Testis (tissue), 3 donors: Measurements from ENCODE around the gene TEX48. TPM values are rescaled to one million over a fixed set of nuclear protein-coding genes. Genes with fewer than 3 reads are reported as not detected.
A peak's percentile ranks its signal among the peaks of the same experiment; 100 is the strongest.

Experiments used
- DNase-seq: peaks from one replicate; pipeline ENCODE4 v3.0.0-alpha.2; 2019
- H3K27ac ChIP-seq, 2 donors: fragments of 200-600 bp; sonication (generic); one replicate each; pipeline ENCODE4 v1.5.1; 2019
- H3K27me3 ChIP-seq: fragments of 200-600 bp; sonication (generic); one replicate; pipeline ENCODE4 v1.5.1; 2019
- H3K36me3 ChIP-seq: fragments of 200-600 bp; sonication (generic); one replicate; pipeline ENCODE4 v1.5.1; 2017; ENCODE audit warnings: low read depth; ENCODE audit errors: missing control alignments
- H3K4me1 ChIP-seq: fragments of 200-600 bp; sonication (generic); one replicate; pipeline ENCODE4 v1.5.1; 2019
- H3K4me3 ChIP-seq, 2 donors: fragments of 200-600 bp; sonication (generic); one replicate each; pipeline ENCODE4 v1.5.1; 2017 to 2019
- H3K9me3 ChIP-seq: fragments of 200-600 bp; sonication (generic); one replicate; pipeline ENCODE4 v1.5.1; 2017
- POLR2A ChIP-seq: fragments of 450-650 bp; IDR thresholded peaks from one replicate; pipeline ENCODE4 v1.6.1; 2017; ENCODE audit warnings: antibody characterized with exemption, mild to moderate bottlenecking, moderate library complexity
- WGBS, 2 donors: methylation state at CpG; one replicate each; pipeline ENCODE4 v1.1.5; 2018; 5-methylcytosine and 5-hydroxymethylcytosine counted together
- intact Hi-C: fragments of 100-400 bp; cut with DNase I; formaldehyde crosslinking; loops from one replicate; pipeline ENCODE4 v1.15.1; 2023; ENCODE audit warnings: low total_unique reads
- polyA plus RNA-seq: library from polyadenylated mRNA; stranded (reverse); fragments of 350-450 nt; fragmentation: Illumina TruSeq; extraction: RNeasy Lipid Tissue Mini Kit (QIAGEN cat#74804); gene quantifications from one replicate; pipeline ENCODE4 v1.2.3, GENCODE V29; 2014; ENCODE audit warnings: low read depth, low replicate concordance; ENCODE audit not compliant: insufficient read depth
- total RNA-seq, 2 donors: library from RNA; depleted of rRNA; stranded (reverse); fragments of >200 nt; gene quantifications; one replicate each; pipeline ENCODE4 v1.2.3, GENCODE V29; 2016
- TF ChIP-seq, protein P1 (sequence below), 3 experiments: fragments of 450-650 bp in 2 of 3; fragments of 200-600 bp in 1 of 3; sonication (generic) in 1 of 3; IDR thresholded peaks; one replicate each; pipeline ENCODE4 v1.5.1; 2016 to 2019; ENCODE audit warnings: antibody characterized with exemption in 3 of 3, mild to moderate bottlenecking in 2 of 3, moderate library complexity in 1 of 3

The TEX48 gene
- total and polyA plus RNA-seq, 3 donors from 2014 or later, result 11.5 to 44.0 (median 34.6) TPM

DNA sequence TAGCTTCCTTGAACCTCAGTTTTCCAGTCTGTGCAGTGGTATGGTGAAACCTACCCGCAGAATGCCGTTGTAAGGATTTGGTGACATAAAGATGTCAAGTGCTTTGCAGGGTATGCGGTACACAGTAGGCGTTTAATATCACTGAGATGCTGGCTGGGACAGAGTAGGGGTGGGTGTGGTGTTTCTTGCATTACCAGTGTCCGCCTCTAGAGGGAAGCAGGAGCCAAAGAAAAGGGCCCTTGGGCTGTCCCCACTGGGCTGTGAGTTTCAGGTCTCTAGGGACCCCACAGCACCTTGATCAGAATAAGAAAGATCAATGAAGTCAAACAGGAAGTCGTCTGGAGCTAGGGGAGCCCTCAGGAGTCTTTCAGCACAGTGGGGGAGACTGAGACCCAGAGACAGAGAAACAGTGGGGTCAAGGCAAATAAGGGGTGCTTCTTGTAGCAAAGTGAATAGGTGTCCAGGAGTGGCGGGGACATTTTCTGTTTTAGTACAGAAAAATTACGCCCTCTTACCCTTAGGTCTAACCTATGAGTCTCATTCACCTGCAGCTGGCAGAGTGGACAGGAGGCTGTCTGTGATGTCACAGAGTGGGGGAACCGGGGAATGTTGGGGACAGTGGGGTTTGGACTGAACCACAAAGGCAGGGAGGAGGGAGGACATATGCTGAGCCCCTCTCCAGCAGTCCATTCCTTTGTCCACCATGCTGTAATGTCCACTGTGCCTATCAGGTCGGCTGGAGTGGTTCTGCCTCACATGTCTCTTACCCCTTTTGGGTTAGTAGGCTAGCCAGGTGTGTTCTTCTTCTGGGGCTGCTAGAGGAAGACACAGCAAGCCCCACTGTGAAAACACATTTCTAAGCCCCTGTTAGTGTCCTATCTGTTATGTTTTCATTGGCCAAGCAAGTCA lies 19.7 kb downstream of the TEX48 start:
- intact Hi-C loops, result no loop called here
- Histone ChIP-seq H3K27me3 (no peaks in the 10 kb centered on the region), H3K27ac (no peak overlapping the region), H3K4me1 (no peaks in the 10 kb centered on the region), H3K4me3 (no peak overlapping the region), H3K36me3 (no peaks in the 10 kb centered on the region), H3K9me3 (no peaks in the 10 kb centered on the region)
- WGBS, 2 donors, result 48 to 61% methylated on average over 10 of the region's 10 CpGs
- peak; percentile 53 for DNase-seq
- TF ChIP-seq, protein P1, sequence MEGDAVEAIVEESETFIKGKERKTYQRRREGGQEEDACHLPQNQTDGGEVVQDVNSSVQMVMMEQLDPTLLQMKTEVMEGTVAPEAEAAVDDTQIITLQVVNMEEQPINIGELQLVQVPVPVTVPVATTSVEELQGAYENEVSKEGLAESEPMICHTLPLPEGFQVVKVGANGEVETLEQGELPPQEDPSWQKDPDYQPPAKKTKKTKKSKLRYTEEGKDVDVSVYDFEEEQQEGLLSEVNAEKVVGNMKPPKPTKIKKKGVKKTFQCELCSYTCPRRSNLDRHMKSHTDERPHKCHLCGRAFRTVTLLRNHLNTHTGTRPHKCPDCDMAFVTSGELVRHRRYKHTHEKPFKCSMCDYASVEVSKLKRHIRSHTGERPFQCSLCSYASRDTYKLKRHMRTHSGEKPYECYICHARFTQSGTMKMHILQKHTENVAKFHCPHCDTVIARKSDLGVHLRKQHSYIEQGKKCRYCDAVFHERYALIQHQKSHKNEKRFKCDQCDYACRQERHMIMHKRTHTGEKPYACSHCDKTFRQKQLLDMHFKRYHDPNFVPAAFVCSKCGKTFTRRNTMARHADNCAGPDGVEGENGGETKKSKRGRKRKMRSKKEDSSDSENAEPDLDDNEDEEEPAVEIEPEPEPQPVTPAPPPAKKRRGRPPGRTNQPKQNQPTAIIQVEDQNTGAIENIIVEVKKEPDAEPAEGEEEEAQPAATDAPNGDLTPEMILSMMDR (IDR thresholded peaks at IDR 0.05), result peak; percentile 16 to 79 (median 43)
- no peak for TF ChIP-seq POLR2A

DNA sequence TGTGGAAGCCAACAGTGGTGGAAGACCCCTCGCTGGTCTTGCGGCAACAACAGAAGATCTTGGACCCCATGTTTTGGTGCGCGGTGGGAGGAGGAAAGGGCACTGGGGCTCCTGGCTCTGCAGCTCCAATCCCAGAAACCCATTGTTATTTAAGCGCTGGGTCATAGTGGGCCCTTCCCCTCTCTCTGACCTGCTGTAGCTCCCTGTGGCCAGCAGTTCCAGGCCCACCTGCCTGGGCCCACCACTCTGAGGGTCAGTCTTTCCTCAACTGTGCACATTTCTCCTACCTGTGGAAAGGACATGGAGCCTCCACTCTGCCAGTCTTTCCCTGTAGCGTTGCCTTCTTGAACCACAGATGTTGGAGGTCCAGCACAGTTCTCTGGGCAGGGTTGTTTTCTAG lies 24.3 kb downstream of the TEX48 start, which contains the start of gene TEX53:
Gene TEX53, minus strand, starts transcription at position 101 of the 400 bp plus-strand sequence. Its CDS starts 31 bp downstream, at position 70.
- no peaks in the 10 kb centered on the region for H3K27me3 ChIP-seq
- no peak within 1 kb of the TSS for H3K4me3 ChIP-seq
- no peak within 1 kb of the TSS for H3K27ac ChIP-seq
- WGBS, 2 donors, result 97 to 99% methylated on average over 6 of the region's 6 CpGs
- H3K4me1 ChIP-seq, result peaks cover 4% of the 10 kb centered on the region
- TF ChIP-seq, protein P1 (IDR thresholded peaks at IDR 0.05), result no peak
- TF ChIP-seq POLR2A, result no peak
- no peaks in the 10 kb centered on the region for H3K9me3 ChIP-seq
- no peaks in the 10 kb centered on the region for H3K36me3 ChIP-seq
- intact Hi-C loops, result loop anchor here (10.0 kb wide), 1 partner anchor 243 kb away; no protein-coding TSS in a partner anchor
- no peak for DNase-seq

DNA sequence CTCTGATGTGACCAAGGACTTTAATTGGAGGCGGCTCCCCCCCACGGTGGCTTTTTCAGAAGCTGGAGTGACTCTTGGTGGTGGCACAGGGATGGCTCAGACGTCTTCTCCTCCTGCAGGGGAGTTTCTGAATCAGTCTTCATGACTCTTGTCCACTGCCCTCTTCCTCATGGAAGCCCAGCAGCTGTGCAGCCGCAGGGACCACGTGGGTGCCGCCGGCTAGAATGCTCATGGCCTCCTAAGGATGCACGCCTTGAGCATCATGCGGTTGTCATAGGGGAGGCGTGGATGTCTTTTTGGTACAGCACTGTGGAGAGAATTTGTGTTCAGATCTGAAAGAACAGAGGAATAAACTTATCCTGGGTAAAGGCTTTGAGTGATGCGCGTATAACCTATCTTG lies 25.7 kb downstream of the TEX48 start:
- Histone ChIP-seq H3K4me3 (no peak overlapping the region), H3K27ac (no peak overlapping the region), H3K27me3 (no peaks in the 10 kb centered on the region), H3K9me3 (no peaks in the 10 kb centered on the region), H3K36me3 (no peaks in the 10 kb centered on the region), H3K4me1 (peaks cover 4% of the 10 kb centered on the region)
- intact Hi-C loops, result loop anchor here (10.0 kb wide), 1 partner anchor 242 kb away; no protein-coding TSS in a partner anchor
- WGBS, 2 donors, result 81 to 84% methylated on average over 9 to 12 of the region's 12 CpGs
- no peak for DNase-seq
- no peak for TF ChIP-seq POLR2A
- TF ChIP-seq, protein P1 (IDR thresholded peaks at IDR 0.05), result no peak

DNA sequence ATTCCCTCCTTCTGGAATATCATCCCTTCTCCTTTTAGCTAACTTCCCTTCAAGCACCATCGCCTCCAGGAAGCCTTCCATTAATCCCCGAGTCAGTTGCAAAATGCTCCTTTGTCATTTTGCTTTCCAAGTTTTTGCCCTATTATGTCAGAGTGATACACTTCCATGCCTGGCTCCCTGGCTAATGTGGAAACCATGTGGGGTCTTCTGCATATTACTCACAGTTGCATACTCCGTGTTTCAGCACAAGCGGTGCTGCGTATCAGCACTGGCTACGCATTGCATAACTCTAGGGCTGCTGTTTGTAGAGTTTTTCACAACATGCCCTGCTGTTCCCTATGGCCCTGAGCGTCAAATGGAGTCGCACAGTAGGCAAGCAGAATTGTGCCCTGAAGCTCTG lies 26.3 kb downstream of the TEX48 start:
- intact Hi-C loops, result loop anchor here (10.0 kb wide), 1 partner anchor 241 kb away; no protein-coding TSS in a partner anchor
- Histone ChIP-seq H3K4me1 (peaks cover 4% of the 10 kb centered on the region), H3K27ac (no peak overlapping the region), H3K9me3 (no peaks in the 10 kb centered on the region), H3K36me3 (no peaks in the 10 kb centered on the region), H3K27me3 (no peaks in the 10 kb centered on the region), H3K4me3 (no peak overlapping the region)
- WGBS, 2 donors, result 91 to 92% methylated on average over 8 of the region's 8 CpGs
- DNase-seq, result no peak
- TF ChIP-seq, protein P1 (IDR thresholded peaks at IDR 0.05), result no peak
- TF ChIP-seq POLR2A, result no peak
